CMK (cell line): ENCODE data around the gene EXOG.

Experiments
- DNase-seq: peaks from one replicate; pipeline ENCODE4 v3.0.0-alpha.2; 2010; ENCODE audit warnings: low read depth

Gene EXOG

GRCh38 chr3:38496131-38496910, at the start of gene EXOG:
Gene EXOG (plus strand): TSS chr3:38496340. CDS start chr3:38496368, 28 bp downstream.
- peak; percentile 92 for DNase-seq

- no peak for DNase-seq
These were observed 49.3 kb upstream of the EXOG start for GRCh38 chr3:38446812-38447211.

GRCh38 chr3:38450853-38451252, 45.3 kb upstream of the EXOG start:
- no peak for DNase-seq

- DNase-seq, result peak; percentile 70
These were observed 42.8 kb upstream of the EXOG start, which contains the start of gene ACVR2B for GRCh38 chr3:38453075-38453912. Gene ACVR2B (plus strand): TSS chr3:38453890. CDS start chr3:38454323, 433 bp downstream.

- DNase-seq, result no peak
These were observed 42.3 kb upstream of the EXOG start for GRCh38 chr3:38453913-38454177.

GRCh38 chr3:38454178-38454883, 41.8 kb upstream of the EXOG start:
- no peak for DNase-seq

GRCh38 chr3:38454884-38455638, 41.1 kb upstream of the EXOG start:
- no peak for DNase-seq

GRCh38 chr3:38455639-38456430, 40.3 kb upstream of the EXOG start:
- no peak for DNase-seq

- no peak for DNase-seq
These were observed 38.8 kb upstream of the EXOG start for GRCh38 chr3:38457111-38458003.

GRCh38 chr3:38458796-38459498, 37.2 kb upstream of the EXOG start:
- no peak for DNase-seq

GRCh38 chr3:38459499-38460048, 36.6 kb upstream of the EXOG start:
- DNase-seq, result no peak

GRCh38 chr3:38460377-38461270, 35.5 kb upstream of the EXOG start:
- DNase-seq, result no peak

- no peak for DNase-seq
These were observed 30.5 kb upstream of the EXOG start for GRCh38 chr3:38465588-38466154.

GRCh38 chr3:38468765-38469164, 27.4 kb upstream of the EXOG start:
- no peak for DNase-seq

- DNase-seq, result no peak
These were observed 26.3 kb upstream of the EXOG start for GRCh38 chr3:38469852-38470251.

- no peak for DNase-seq
These were observed 24.8 kb upstream of the EXOG start for GRCh38 chr3:38471260-38471857.

GRCh38 chr3:38472342-38472741, 23.8 kb upstream of the EXOG start:
- DNase-seq, result no peak
